ENCODE results near the gene EXD3.
A peak's percentile ranks its signal among the peaks of the same experiment; 100 is the strongest.

EXD3 gene

DNA sequence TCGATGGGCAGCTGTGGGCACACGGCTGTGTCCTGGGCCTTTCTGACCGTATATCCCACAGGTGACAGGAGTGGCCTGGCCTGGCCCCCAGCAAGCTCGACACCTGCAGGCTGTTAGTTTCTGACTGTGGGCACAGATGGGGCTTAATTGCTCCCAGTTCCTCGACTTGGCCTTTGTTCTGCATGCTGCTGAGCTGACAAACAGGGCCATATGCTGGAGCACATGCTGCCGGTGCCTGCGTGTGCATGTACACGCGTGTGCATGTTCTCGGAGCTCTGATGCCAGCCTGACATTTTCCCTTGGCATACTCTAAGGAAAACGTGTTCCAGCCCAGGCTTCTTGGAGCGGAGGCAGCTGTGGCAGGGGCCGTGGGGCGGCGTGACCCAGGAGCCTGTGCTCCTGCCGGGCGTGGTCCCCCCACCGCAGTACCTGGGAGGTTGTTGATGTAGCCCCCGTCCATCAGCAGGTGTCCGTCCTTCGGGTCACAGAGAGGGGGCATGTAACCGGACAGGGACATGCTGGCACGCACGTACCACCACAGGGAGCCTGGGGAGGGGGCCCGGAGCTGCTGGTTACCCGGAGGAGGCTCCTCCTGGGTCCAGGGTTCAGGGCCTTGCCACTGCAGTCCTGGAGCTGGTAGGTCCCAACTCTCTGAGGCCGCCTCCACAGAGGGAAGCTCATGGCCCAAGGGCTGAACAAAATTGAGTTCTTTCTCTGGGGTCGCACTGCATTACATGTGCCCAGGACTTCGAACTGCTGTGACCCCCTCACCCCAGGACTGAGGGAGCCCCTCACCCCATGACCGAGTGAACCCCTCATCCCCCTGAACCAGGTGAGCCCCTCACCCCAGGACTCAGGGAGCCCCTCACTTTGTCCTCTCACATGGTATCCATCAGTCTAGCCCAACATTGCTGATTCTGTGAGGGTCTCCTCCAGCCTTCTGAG is 40.3 kb upstream of the EXD3 start:
- Histone ChIP-seq H3K27me3 (ENCODE audit: control insufficient read depth, insufficient read depth, low read length) (no peaks in the 10 kb centered on the region), H3K9ac (ENCODE audit: low read length) (no peak overlapping the region), H3K36me3 (ENCODE audit: control insufficient read depth, low read depth, low read length) (no peaks in the 10 kb centered on the region), H3K9me3 (ENCODE audit: control insufficient read depth, low read depth, low read length) (no peaks in the 10 kb centered on the region), H3K27ac (ENCODE audit: low read length) (no peak overlapping the region), H3K4me1 (ENCODE audit: control insufficient read depth, low read depth, low read length) (no peaks in the 10 kb centered on the region), H3K4me3 (ENCODE audit: low read length) (no peak overlapping the region)

DNA sequence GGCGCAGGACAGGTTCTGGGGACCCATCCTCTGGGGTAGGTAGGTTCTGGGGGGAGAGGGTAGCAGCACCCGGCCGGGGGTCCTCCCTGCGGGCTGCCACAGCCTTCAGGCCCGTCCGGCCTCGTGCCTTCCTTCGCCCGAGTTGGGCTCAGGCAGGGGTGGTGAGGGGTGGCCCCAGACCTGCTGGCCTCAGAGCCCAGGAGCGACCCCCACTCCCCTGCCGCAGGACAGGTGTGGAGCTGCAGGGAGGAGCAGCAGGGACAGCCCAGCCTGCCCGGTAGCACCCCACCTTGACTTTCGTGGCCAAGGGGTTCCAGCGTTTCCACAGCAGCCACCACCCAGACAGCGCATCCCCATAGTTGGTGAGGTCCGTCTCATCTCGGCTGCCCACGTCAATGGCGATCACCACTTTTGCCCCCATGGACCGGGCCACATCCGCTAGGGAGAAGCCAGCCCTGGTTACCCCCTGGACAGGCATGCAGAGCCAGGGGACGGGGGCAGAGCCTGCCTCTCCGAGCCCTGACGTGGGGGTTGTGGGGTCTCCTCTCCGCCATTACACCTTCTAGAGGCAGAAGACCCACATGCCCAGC is 39.5 kb upstream of the EXD3 start:
- Histone ChIP-seq H3K36me3 (ENCODE audit: control insufficient read depth, low read depth, low read length) (no peaks in the 10 kb centered on the region), H3K9ac (ENCODE audit: low read length) (no peak overlapping the region), H3K4me1 (ENCODE audit: control insufficient read depth, low read depth, low read length) (no peaks in the 10 kb centered on the region), H3K4me3 (ENCODE audit: low read length) (no peak overlapping the region), H3K27ac (ENCODE audit: low read length) (no peak overlapping the region), H3K9me3 (ENCODE audit: control insufficient read depth, low read depth, low read length) (no peaks in the 10 kb centered on the region), H3K27me3 (ENCODE audit: control insufficient read depth, insufficient read depth, low read length) (no peaks in the 10 kb centered on the region)

DNA sequence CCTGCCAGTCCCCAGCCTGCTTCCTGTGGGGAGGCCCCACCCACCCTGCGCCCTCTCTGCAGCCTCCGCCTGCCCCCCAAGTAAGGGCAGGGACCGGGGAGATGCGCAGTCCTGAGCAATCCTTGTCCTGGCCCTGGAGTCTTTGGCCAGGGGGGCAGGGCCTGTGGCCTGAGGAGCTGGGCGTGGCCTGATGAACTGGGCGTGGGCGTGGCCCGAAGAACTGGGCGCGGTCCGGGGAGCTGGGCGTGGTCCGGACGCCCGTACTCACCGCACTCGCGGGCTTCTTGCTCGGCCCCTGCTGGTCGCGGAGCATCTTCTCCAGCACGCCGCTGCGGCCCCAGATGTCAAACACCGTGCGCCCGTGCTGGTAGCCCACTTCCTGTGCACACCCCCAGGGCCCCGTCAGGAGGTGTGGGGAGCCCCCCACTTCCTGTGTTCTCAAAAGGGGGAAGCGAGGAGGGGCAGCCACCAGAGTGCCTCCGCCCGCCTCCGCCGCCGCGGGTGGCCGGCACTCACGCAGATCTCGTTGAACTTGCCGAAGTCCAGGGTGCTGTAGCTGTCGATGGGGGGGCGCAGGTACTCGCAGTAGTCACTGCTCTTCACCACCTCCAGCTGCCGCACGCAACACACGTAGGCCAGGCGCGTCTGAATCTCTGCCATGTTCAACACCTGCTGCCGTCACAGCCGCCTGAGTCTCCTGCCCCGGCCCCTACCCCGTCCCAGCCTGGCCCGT is 38.9 kb upstream of the EXD3 start:
- no peaks in the 10 kb centered on the region for H3K36me3 ChIP-seq (ENCODE audit: control insufficient read depth, low read depth, low read length)
- H3K27ac ChIP-seq (ENCODE audit: low read length), result no peak overlapping the region
- H3K9me3 ChIP-seq (ENCODE audit: control insufficient read depth, low read depth, low read length), result no peaks in the 10 kb centered on the region
- no peaks in the 10 kb centered on the region for H3K27me3 ChIP-seq (ENCODE audit: control insufficient read depth, insufficient read depth, low read length)
- no peaks in the 10 kb centered on the region for H3K4me1 ChIP-seq (ENCODE audit: control insufficient read depth, low read depth, low read length)
- no peak overlapping the region for H3K9ac ChIP-seq (ENCODE audit: low read length)
- no peak overlapping the region for H3K4me3 ChIP-seq (ENCODE audit: low read length)

DNA sequence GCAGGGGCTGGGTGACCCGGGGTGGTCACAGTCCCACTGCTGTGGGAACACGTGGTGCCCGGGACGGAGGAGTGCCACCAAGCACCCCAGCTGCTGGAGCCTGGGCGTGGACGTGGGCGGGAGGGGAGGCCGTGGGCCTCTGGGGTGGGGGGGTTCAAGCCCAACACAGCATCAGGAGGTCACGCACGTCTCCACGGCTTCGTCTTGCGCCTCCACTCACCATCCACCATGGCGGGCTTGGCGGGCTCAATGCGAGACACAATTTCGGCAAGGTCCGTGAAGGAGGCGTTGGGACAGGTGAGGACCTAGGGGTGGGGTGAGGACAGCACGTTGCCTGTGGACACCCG is 38.3 kb upstream of the EXD3 start:
- Histone ChIP-seq H3K36me3 (ENCODE audit: control insufficient read depth, low read depth, low read length) (no peaks in the 10 kb centered on the region), H3K4me3 (ENCODE audit: low read length) (no peak overlapping the region), H3K27me3 (ENCODE audit: control insufficient read depth, insufficient read depth, low read length) (no peaks in the 10 kb centered on the region), H3K9ac (ENCODE audit: low read length) (no peak overlapping the region), H3K4me1 (ENCODE audit: control insufficient read depth, low read depth, low read length) (no peaks in the 10 kb centered on the region), H3K9me3 (ENCODE audit: control insufficient read depth, low read depth, low read length) (no peaks in the 10 kb centered on the region), H3K27ac (ENCODE audit: low read length) (no peak overlapping the region)

DNA sequence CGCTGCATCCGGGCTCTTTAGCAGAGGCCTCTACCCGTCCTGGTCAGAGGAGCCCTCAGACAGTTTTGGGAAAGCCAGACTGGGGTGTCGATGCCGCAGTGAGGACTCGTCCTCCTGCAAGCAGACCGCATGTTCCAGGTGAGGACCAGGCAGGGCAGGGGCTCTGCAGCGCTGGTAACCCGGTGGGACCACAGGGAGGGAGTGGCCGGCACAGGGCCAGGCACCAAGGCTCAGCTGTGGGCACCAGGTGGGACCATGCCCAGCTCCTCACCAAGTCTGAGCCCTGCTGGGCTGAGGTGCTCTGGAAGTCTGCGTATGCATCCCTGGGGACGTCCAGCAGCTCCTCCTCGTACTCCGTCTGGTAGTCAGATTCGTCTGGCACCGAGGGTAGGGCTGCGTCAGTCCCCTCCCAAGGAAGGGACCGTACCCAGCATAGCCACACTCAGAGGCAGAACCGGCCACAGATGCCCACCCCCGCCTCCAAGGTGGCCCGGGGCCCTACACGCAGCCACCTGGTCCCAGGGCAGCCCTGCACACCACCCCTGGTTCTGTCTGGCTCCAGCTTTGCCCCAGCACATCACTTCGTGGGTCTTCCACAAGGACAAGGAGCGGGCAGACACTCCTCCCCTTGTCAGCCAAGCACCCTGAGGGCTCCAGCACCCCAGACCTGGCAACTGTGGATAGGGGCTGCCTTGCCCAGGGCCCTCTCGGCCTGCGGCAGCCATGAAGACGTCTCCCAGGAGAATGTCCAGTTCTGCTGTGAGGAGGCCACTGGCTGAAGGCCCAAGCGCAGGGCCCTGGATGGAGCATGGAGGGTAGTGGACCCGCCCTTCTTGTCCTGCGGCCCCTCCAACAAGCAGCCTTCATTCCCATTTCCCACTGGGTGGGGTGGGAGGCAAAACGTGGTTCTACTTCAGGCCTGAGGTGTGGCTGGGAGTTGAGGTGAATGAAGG is 37.7 kb upstream of the EXD3 start:
- Histone ChIP-seq H3K27me3 (ENCODE audit: control insufficient read depth, insufficient read depth, low read length) (no peaks in the 10 kb centered on the region), H3K36me3 (ENCODE audit: control insufficient read depth, low read depth, low read length) (peaks cover 1% of the 10 kb centered on the region), H3K9me3 (ENCODE audit: control insufficient read depth, low read depth, low read length) (no peaks in the 10 kb centered on the region), H3K4me3 (ENCODE audit: low read length) (no peak overlapping the region), H3K9ac (ENCODE audit: low read length) (no peak overlapping the region), H3K27ac (ENCODE audit: low read length) (no peak overlapping the region), H3K4me1 (ENCODE audit: control insufficient read depth, low read depth, low read length) (no peaks in the 10 kb centered on the region)

DNA sequence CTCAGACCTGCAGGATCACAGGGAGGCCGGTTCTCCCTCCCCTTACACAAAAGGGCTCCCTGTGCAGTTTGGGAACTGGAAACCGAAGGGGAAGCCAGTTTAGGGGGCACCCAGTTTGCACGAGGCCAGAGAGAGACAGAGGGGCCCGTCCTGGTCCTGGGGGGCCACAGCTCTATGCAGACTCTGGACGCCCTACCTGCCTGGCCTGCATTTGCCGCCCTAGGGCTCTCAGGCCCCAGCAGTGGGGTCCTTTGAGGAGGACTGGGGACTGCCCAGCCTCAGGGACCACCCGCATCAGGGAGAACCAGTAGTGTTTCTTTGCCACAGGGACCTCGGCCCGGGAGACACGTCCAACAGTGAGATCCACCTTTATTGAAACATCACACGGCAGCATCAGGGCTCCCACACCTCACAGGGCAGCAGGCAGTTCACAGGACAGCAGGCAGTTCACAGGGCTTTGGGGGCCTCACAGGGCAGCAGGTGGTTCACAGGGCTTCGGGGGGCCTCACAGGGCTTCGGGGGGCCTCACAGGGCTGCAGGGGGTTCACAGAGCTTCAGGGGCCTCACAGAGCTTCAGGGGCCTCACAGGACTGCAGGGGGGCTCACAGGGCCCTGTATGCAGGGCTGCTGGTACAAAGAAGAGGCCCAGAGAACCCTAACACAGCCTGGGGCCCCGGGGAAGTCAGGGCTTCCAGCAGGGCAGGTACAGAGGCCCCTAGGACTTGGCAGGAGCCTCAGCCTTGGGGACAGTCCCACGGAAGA is 36.8 kb upstream of the EXD3 start:
- Histone ChIP-seq H3K9ac (ENCODE audit: low read length) (no peak overlapping the region), H3K27me3 (ENCODE audit: control insufficient read depth, insufficient read depth, low read length) (no peaks in the 10 kb centered on the region), H3K9me3 (ENCODE audit: control insufficient read depth, low read depth, low read length) (no peaks in the 10 kb centered on the region), H3K4me1 (ENCODE audit: control insufficient read depth, low read depth, low read length) (peaks cover 3% of the 10 kb centered on the region), H3K27ac (ENCODE audit: low read length) (no peak overlapping the region), H3K36me3 (ENCODE audit: control insufficient read depth, low read depth, low read length) (peaks cover 4% of the 10 kb centered on the region), H3K4me3 (ENCODE audit: low read length) (no peak overlapping the region)

DNA sequence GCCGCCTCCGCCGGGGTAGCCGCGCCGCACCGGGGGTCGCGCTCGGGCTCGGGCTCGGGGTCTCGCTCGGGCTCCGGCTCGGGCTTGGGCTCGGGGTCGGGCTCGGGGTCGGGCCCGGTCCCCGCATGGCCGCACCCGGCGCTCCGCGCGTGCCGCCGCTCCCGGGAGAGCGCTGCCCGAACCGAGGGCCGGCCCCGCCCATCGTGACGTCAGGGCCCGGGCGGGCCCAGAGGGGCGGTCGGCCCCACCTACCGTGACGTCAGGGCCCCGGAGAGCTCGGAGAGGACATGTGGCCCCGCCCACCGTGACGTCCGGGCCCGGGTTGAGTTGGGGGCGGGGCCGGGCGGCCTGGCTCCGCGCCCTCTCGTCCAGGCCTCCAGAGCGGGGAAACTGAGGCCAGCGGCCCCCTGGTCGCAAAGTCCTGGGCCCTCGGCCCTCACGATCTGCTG is 36.2 kb upstream of the EXD3 start, which contains the start of gene NSMF:
Gene NSMF, minus strand, starts transcription at position 183 of the 449 bp plus-strand sequence. CDS start 232 bp downstream, outside the sequence.
- Histone ChIP-seq H3K27me3 (ENCODE audit: control insufficient read depth, insufficient read depth, low read length) (no peaks in the 10 kb centered on the region), H3K4me3 (ENCODE audit: low read length) (peak within 1 kb of the TSS; percentile 66), H3K36me3 (ENCODE audit: control insufficient read depth, low read depth, low read length) (peaks cover 4% of the 10 kb centered on the region), H3K9ac (ENCODE audit: low read length) (peak within 1 kb of the TSS; percentile 52), H3K27ac (ENCODE audit: low read length) (no peak within 1 kb of the TSS), H3K4me1 (ENCODE audit: control insufficient read depth, low read depth, low read length) (peaks cover 6% of the 10 kb centered on the region), H3K9me3 (ENCODE audit: control insufficient read depth, low read depth, low read length) (no peaks in the 10 kb centered on the region)

DNA sequence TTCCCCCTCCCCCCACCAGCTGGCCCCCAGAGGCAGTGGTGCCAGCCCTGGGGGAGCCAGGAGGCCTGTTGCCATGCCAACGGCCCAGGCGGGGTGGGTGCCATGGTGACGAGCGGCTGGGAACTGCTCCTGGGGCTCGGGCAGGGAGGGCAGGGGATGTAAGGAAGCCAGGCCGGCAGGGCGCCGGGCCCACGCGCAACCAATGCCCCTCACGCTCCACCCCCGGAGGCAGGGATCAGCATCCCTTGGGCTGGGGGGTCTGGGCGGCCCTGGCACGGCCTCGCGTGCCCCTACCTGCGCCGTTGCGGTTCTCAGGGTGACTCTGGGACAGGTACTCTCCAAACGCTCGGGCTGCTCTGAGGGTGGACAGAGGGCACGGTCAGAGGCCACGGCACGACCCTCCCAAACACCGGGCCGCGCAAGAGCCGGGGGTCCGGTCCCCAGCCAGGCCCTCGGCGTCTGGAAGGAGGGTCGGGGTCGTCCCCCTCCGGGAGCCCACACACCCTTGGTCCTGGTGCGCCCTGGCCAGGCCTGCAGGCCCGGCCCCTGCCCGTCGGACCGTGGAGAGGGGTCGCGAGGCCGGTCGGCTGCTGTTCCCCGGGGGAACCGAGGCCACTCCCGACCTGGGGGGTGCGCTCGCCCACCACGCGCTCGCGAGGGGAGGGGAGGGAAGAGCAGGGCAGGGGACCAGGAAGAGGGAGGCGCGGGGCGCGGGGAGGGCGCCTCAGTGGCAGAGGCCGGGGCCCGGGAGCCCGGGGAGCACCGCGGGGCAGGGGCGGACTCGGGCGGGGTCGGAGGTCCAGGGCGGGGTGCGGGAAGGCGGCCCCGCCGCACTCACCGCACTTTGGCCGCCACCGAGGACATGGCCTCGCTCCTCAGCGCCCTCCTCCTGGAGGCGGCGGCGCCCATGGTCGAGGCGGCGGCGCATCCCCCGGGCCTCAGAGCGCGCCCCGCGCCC is 35.5 kb upstream of the EXD3 start:
- no peaks in the 10 kb centered on the region for H3K9me3 ChIP-seq (ENCODE audit: control insufficient read depth, low read depth, low read length)
- peaks cover 6% of the 10 kb centered on the region for H3K4me1 ChIP-seq (ENCODE audit: control insufficient read depth, low read depth, low read length)
- H3K9ac ChIP-seq (ENCODE audit: low read length), result peak overlapping the region; percentile 52
- no peaks in the 10 kb centered on the region for H3K27me3 ChIP-seq (ENCODE audit: control insufficient read depth, insufficient read depth, low read length)
- no peak overlapping the region for H3K27ac ChIP-seq (ENCODE audit: low read length)
- peaks cover 4% of the 10 kb centered on the region for H3K36me3 ChIP-seq (ENCODE audit: control insufficient read depth, low read depth, low read length)
- H3K4me3 ChIP-seq (ENCODE audit: low read length), result peak overlapping the region; percentile 66

DNA sequence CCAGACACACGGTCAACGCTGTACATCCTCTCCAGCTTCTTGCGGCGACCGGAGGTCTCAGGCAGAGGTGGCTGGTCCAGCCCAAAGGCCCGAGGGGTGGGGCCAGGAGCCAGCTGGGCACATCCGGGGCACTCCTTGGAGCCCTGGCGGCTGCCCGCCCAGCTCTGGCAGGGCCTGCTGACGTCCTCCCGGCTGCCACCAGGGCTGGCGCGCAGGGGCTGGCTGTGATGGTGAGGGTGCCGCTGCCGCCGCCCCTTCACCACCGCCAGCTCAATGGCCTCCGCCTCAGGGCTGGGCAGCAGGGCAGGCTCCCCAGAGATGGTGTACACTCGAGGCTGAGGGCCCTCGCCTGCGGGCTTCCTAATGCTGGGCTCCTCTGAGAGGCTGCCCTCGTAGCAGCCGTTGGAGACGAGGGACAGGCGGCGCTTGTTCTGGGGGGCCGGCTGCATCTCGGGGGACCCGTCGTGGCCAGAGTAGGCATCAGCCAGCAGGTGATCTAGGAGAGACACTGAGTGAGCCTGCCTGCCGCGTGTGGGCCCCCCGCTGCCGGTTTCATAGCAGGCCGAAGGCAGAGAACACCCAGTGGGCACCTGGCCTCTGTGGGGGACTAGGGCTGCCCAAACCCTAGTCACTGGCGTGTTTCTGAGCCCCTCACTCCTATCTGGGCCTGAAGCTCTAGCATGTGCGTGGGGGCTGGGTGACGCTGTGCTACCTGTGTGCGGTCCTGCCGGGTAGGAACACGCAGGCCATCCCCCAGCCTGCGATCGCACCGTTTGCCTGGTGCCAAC is 34.6 kb upstream of the EXD3 start:
- Histone ChIP-seq H3K4me3 (ENCODE audit: low read length) (no peak overlapping the region), H3K9ac (ENCODE audit: low read length) (no peak overlapping the region), H3K36me3 (ENCODE audit: control insufficient read depth, low read depth, low read length) (peaks cover 4% of the 10 kb centered on the region), H3K4me1 (ENCODE audit: control insufficient read depth, low read depth, low read length) (peaks cover 6% of the 10 kb centered on the region), H3K27ac (ENCODE audit: low read length) (no peak overlapping the region), H3K27me3 (ENCODE audit: control insufficient read depth, insufficient read depth, low read length) (no peaks in the 10 kb centered on the region), H3K9me3 (ENCODE audit: control insufficient read depth, low read depth, low read length) (no peaks in the 10 kb centered on the region)
